Measurements from ENCODE around the gene PCDHGA1.
"Not testable (repeated sequence)": the region's sequence is repeated elsewhere in the genome, so short reads cannot be mapped to it uniquely, and the experiment has no call there.

The PCDHGA1 gene

GRCh38 chr5:141412854-141413539 is 82.7 kb downstream of the PCDHGA1 start, which contains the start of gene PCDHGA10:
Gene PCDHGA10, plus strand, starts transcription at chr5:141412987. Its CDS starts 189 bp downstream, at chr5:141413176.
- DNase-seq (ENCODE audit: low spot score), result no peak

- DNase-seq (ENCODE audit: low spot score), result no peak
Observed at GRCh38 chr5:141413540-141414069, 83.3 kb downstream of the PCDHGA1 start.

- DNase-seq (ENCODE audit: low spot score), result not testable (repeated sequence)
Observed at GRCh38 chr5:141414548-141415274, 84.4 kb downstream of the PCDHGA1 start.

GRCh38 chr5:141415275-141415618 is 84.9 kb downstream of the PCDHGA1 start:
- DNase-seq (ENCODE audit: low spot score), result not testable (repeated sequence)

GRCh38 chr5:141417494-141418172 is 87.3 kb downstream of the PCDHGA1 start, which contains the start of gene PCDHGB7:
Gene PCDHGB7, plus strand, starts transcription at chr5:141417677. Its CDS starts 183 bp downstream, at chr5:141417860.
- DNase-seq (ENCODE audit: low spot score), result not testable (repeated sequence)

GRCh38 chr5:141419074-141419880 is 89.0 kb downstream of the PCDHGA1 start:
- no peak for DNase-seq (ENCODE audit: low spot score)

GRCh38 chr5:141420855-141421488 is 90.7 kb downstream of the PCDHGA1 start, which contains the start of gene PCDHGA11:
Gene PCDHGA11, plus strand, starts transcription at chr5:141421051. Its CDS starts 177 bp downstream, at chr5:141421228.
- peak; percentile 13 for DNase-seq (ENCODE audit: low spot score)

GRCh38 chr5:141421489-141421855 is 91.2 kb downstream of the PCDHGA1 start:
- DNase-seq (ENCODE audit: low spot score), result no peak

- DNase-seq (ENCODE audit: low spot score), result no peak
Observed at GRCh38 chr5:141422742-141423291, 92.5 kb downstream of the PCDHGA1 start.

- no peak for DNase-seq (ENCODE audit: low spot score)
Observed at GRCh38 chr5:141427783-141428426, 97.6 kb downstream of the PCDHGA1 start.

- no peak for DNase-seq (ENCODE audit: low spot score)
Observed at GRCh38 chr5:141430332-141431113, 100.2 kb downstream of the PCDHGA1 start, which contains the start of gene PCDHGA12. Gene PCDHGA12, plus strand, starts transcription at chr5:141430507. Its CDS starts 253 bp downstream, at chr5:141430760.

GRCh38 chr5:141431286-141431685 is 101.0 kb downstream of the PCDHGA1 start:
- no peak for DNase-seq (ENCODE audit: low spot score)

- not testable (repeated sequence) for DNase-seq (ENCODE audit: low spot score)
Observed at GRCh38 chr5:141432308-141432707, 102.0 kb downstream of the PCDHGA1 start.

- not testable (repeated sequence) for DNase-seq (ENCODE audit: low spot score)
Observed at GRCh38 chr5:141432726-141433125, 102.4 kb downstream of the PCDHGA1 start.

GRCh38 chr5:141434006-141434405 is 103.7 kb downstream of the PCDHGA1 start:
- DNase-seq (ENCODE audit: low spot score), result no peak

- DNase-seq (ENCODE audit: low spot score), result no peak
Observed at GRCh38 chr5:141437221-141437620, 106.9 kb downstream of the PCDHGA1 start.

- DNase-seq (ENCODE audit: low spot score), result no peak
Observed at GRCh38 chr5:141439411-141440141, 109.3 kb downstream of the PCDHGA1 start.

- DNase-seq (ENCODE audit: low spot score), result no peak
Observed at GRCh38 chr5:141440341-141440740, 110.0 kb downstream of the PCDHGA1 start.
